ENCODE results near the gene USP7.
A peak's percentile ranks its signal among the peaks of the same experiment; 100 is the strongest.

USP7 gene

GRCh38 chr16:8934601-8935000, 29.1 kb downstream of the USP7 start:
- Histone ChIP-seq H2AK5ac (ENCODE audit: low read depth, low read length) (no peak overlapping the region), H3K9me3 (replicated peaks in 1 of 2; ENCODE audit: control insufficient read depth in 2 of 2, insufficient read depth in 1 of 2, low read depth in 1 of 2, low read length in 2 of 2) (peaks cover 0 to 3% of the 10 kb centered on the region in 2 donors), H2BK120ac (ENCODE audit: low read depth, low read length) (no peak overlapping the region), H3K14ac (ENCODE audit: low read length) (no peak overlapping the region), H3K4me3 (ENCODE audit: low read length in 2 of 2) (no peak overlapping the region), H3K23ac (ENCODE audit: low read depth, low read length, poor library complexity) (no peak overlapping the region), H3K4me2 (ENCODE audit: insufficient read depth, low read length, poor library complexity, severe bottlenecking) (no peak overlapping the region), H3K79me1 (ENCODE audit: low read depth, low read length) (peaks cover 6% of the 10 kb centered on the region), H3K27ac (replicated peaks; ENCODE audit: low read length) (no peak overlapping the region), H3K4ac (ENCODE audit: low read length) (no peak overlapping the region), H2BK12ac (ENCODE audit: low read length) (no peak overlapping the region), H2BK5ac (ENCODE audit: low read length) (no peak overlapping the region), H3K27me3 (ENCODE audit: control insufficient read depth in 3 of 3, insufficient read depth in 3 of 3, low read depth in 1 of 3, low read length in 3 of 3) (no peaks in the 10 kb centered on the region), H4K8ac (ENCODE audit: low read depth, low read length) (no peak overlapping the region), H3K9ac (ENCODE audit: low read depth, low read length, poor library complexity) (no peak overlapping the region), H2BK15ac (ENCODE audit: low read length) (no peak overlapping the region), H3K4me1 (ENCODE audit: control insufficient read depth in 2 of 2, insufficient read depth in 1 of 2, low read depth in 1 of 2, low read length in 2 of 2) (peaks cover 0 to 2% of the 10 kb centered on the region in 2 donors), H3K36me3 (replicated peaks in 1 of 2; ENCODE audit: control insufficient read depth in 2 of 2, insufficient read depth in 2 of 2, low read length in 2 of 2) (peaks cover 6 to 13% of the 10 kb centered on the region in 2 donors), H2AFZ (ENCODE audit: low read length) (no peak overlapping the region), H3K18ac (ENCODE audit: low read length) (no peak overlapping the region), H4K91ac (ENCODE audit: low read depth, low read length, poor library complexity) (no peak overlapping the region)
- DNase-seq (ENCODE audit: low spot score), result no peak
- no CpG with 5 or more reads among the region's 6 CpGs for WGBS, 2 donors (ENCODE audit: extremely low coverage in 2 of 2, insufficient read length in 2 of 2, insufficient replicate concordance in 1 of 2)

- Histone ChIP-seq H3K4me2 (ENCODE audit: insufficient read depth, low read length, poor library complexity, severe bottlenecking) (no peak overlapping the region), H3K23ac (ENCODE audit: low read depth, low read length, poor library complexity) (no peak overlapping the region), H3K4ac (ENCODE audit: low read length) (no peak overlapping the region), H3K4me3 (ENCODE audit: low read length in 2 of 2) (no peak overlapping the region), H3K79me1 (ENCODE audit: low read depth, low read length) (peaks cover 4% of the 10 kb centered on the region), H3K27me3 (ENCODE audit: control insufficient read depth in 3 of 3, insufficient read depth in 3 of 3, low read depth in 1 of 3, low read length in 3 of 3) (no peaks in the 10 kb centered on the region), H3K9ac (ENCODE audit: low read depth, low read length, poor library complexity) (no peak overlapping the region), H2AK5ac (ENCODE audit: low read depth, low read length) (no peak overlapping the region), H4K91ac (ENCODE audit: low read depth, low read length, poor library complexity) (no peak overlapping the region), H2BK15ac (ENCODE audit: low read length) (no peak overlapping the region), H3K36me3 (replicated peaks in 1 of 2; ENCODE audit: control insufficient read depth in 2 of 2, insufficient read depth in 2 of 2, low read length in 2 of 2) (peaks cover 17 to 37% of the 10 kb centered on the region in 2 donors), H2BK12ac (ENCODE audit: low read length) (no peak overlapping the region), H2AFZ (ENCODE audit: low read length) (no peak overlapping the region), H3K27ac (replicated peaks; ENCODE audit: low read length) (no peak overlapping the region), H3K14ac (ENCODE audit: low read length) (no peak overlapping the region), H2BK120ac (ENCODE audit: low read depth, low read length) (no peak overlapping the region), H3K4me1 (ENCODE audit: control insufficient read depth in 2 of 2, insufficient read depth in 1 of 2, low read depth in 1 of 2, low read length in 2 of 2) (peaks cover 0 to 2% of the 10 kb centered on the region in 2 donors), H4K8ac (ENCODE audit: low read depth, low read length) (no peak overlapping the region), H3K18ac (ENCODE audit: low read length) (no peak overlapping the region), H3K9me3 (replicated peaks in 1 of 2; ENCODE audit: control insufficient read depth in 2 of 2, insufficient read depth in 1 of 2, low read depth in 1 of 2, low read length in 2 of 2) (peaks cover 0 to 3% of the 10 kb centered on the region in 2 donors), H2BK5ac (ENCODE audit: low read length) (no peak overlapping the region)
- no CpG with 5 or more reads among the region's 6 CpGs for WGBS, 2 donors (ENCODE audit: extremely low coverage in 2 of 2, insufficient read length in 2 of 2, insufficient replicate concordance in 1 of 2)
- DNase-seq (ENCODE audit: low spot score), result peak; percentile 57
Measured at GRCh38 chr16:8931859-8932258, 31.8 kb downstream of the USP7 start.

- Histone ChIP-seq H3K27ac (replicated peaks; ENCODE audit: low read length) (no peak overlapping the region), H3K18ac (ENCODE audit: low read length) (no peak overlapping the region), H4K91ac (ENCODE audit: low read depth, low read length, poor library complexity) (no peak overlapping the region), H2BK15ac (ENCODE audit: low read length) (no peak overlapping the region), H2AFZ (ENCODE audit: low read length) (no peak overlapping the region), H3K4me1 (ENCODE audit: control insufficient read depth in 2 of 2, insufficient read depth in 1 of 2, low read depth in 1 of 2, low read length in 2 of 2) (no peaks in the 10 kb centered on the region), H3K4me2 (ENCODE audit: insufficient read depth, low read length, poor library complexity, severe bottlenecking) (no peak overlapping the region), H3K14ac (ENCODE audit: low read length) (no peak overlapping the region), H2BK12ac (ENCODE audit: low read length) (no peak overlapping the region), H2AK5ac (ENCODE audit: low read depth, low read length) (no peak overlapping the region), H3K9ac (ENCODE audit: low read depth, low read length, poor library complexity) (no peak overlapping the region), H3K4ac (ENCODE audit: low read length) (no peak overlapping the region), H2BK5ac (ENCODE audit: low read length) (no peak overlapping the region), H3K9me3 (replicated peaks in 1 of 2; ENCODE audit: control insufficient read depth in 2 of 2, insufficient read depth in 1 of 2, low read depth in 1 of 2, low read length in 2 of 2) (peaks cover 0 to 7% of the 10 kb centered on the region in 2 donors), H4K8ac (ENCODE audit: low read depth, low read length) (no peak overlapping the region), H3K23ac (ENCODE audit: low read depth, low read length, poor library complexity) (no peak overlapping the region), H3K27me3 (ENCODE audit: control insufficient read depth in 3 of 3, insufficient read depth in 3 of 3, low read depth in 1 of 3, low read length in 3 of 3) (no peaks in the 10 kb centered on the region), H3K4me3 (ENCODE audit: low read length in 2 of 2) (no peak overlapping the region), H3K36me3 (replicated peaks in 1 of 2; ENCODE audit: control insufficient read depth in 2 of 2, insufficient read depth in 2 of 2, low read length in 2 of 2) (peaks cover 17 to 58% of the 10 kb centered on the region in 2 donors), H2BK120ac (ENCODE audit: low read depth, low read length) (no peak overlapping the region), H3K79me1 (ENCODE audit: low read depth, low read length) (peaks cover 2% of the 10 kb centered on the region)
- DNase-seq (ENCODE audit: low spot score), result no peak
- no CpG with 5 or more reads among the region's 17 CpGs for WGBS, 2 donors (ENCODE audit: extremely low coverage in 2 of 2, insufficient read length in 2 of 2, insufficient replicate concordance in 1 of 2)
Measured at GRCh38 chr16:8929086-8929748, 34.5 kb downstream of the USP7 start.

GRCh38 chr16:8928467-8928957, 35.2 kb downstream of the USP7 start:
- DNase-seq (ENCODE audit: low spot score), result no peak
- no peak overlapping the region for H4K8ac ChIP-seq (ENCODE audit: low read depth, low read length)
- H2BK5ac ChIP-seq (ENCODE audit: low read length), result no peak overlapping the region
- H2AK5ac ChIP-seq (ENCODE audit: low read depth, low read length), result no peak overlapping the region
- H3K23ac ChIP-seq (ENCODE audit: low read depth, low read length, poor library complexity), result no peak overlapping the region
- no peak overlapping the region for H2BK15ac ChIP-seq (ENCODE audit: low read length)
- no peaks in the 10 kb centered on the region for H3K4me1 ChIP-seq (ENCODE audit: control insufficient read depth in 2 of 2, insufficient read depth in 1 of 2, low read depth in 1 of 2, low read length in 2 of 2)
- no peak overlapping the region for H2AFZ ChIP-seq (ENCODE audit: low read length)
- WGBS, 2 donors (ENCODE audit: extremely low coverage in 2 of 2, insufficient read length in 2 of 2, insufficient replicate concordance in 1 of 2), result no CpG with 5 or more reads among the region's 10 CpGs
- no peak overlapping the region for H4K91ac ChIP-seq (ENCODE audit: low read depth, low read length, poor library complexity)
- H2BK12ac ChIP-seq (ENCODE audit: low read length), result no peak overlapping the region
- no peak overlapping the region for H3K14ac ChIP-seq (ENCODE audit: low read length)
- peaks cover 0 to 7% of the 10 kb centered on the region in 2 donors for H3K9me3 ChIP-seq (replicated peaks in 1 of 2; ENCODE audit: control insufficient read depth in 2 of 2, insufficient read depth in 1 of 2, low read depth in 1 of 2, low read length in 2 of 2)
- H3K79me1 ChIP-seq (ENCODE audit: low read depth, low read length), result peaks cover 2% of the 10 kb centered on the region
- H3K4me2 ChIP-seq (ENCODE audit: insufficient read depth, low read length, poor library complexity, severe bottlenecking), result no peak overlapping the region
- no peak overlapping the region for H3K4me3 ChIP-seq (ENCODE audit: low read length in 2 of 2)
- H3K27ac ChIP-seq (replicated peaks; ENCODE audit: low read length), result no peak overlapping the region
- no peak overlapping the region for H2BK120ac ChIP-seq (ENCODE audit: low read depth, low read length)
- peaks cover 17 to 64% of the 10 kb centered on the region in 2 donors for H3K36me3 ChIP-seq (replicated peaks in 1 of 2; ENCODE audit: control insufficient read depth in 2 of 2, insufficient read depth in 2 of 2, low read length in 2 of 2)
- H3K9ac ChIP-seq (ENCODE audit: low read depth, low read length, poor library complexity), result no peak overlapping the region
- H3K27me3 ChIP-seq (ENCODE audit: control insufficient read depth in 3 of 3, insufficient read depth in 3 of 3, low read depth in 1 of 3, low read length in 3 of 3), result no peaks in the 10 kb centered on the region
- H3K18ac ChIP-seq (ENCODE audit: low read length), result no peak overlapping the region
- no peak overlapping the region for H3K4ac ChIP-seq (ENCODE audit: low read length)
